LHCN-M2 (cell line): ENCODE data around the gene SYNE1. TPM values are rescaled to one million over a fixed set of nuclear protein-coding genes. Genes with fewer than 3 reads are reported as not detected.

Source experiments
- DNase-seq: peaks from one replicate; pipeline ENCODE4 v3.0.0-alpha.2; 2012; ENCODE audit warnings: low read depth
- total RNA-seq: library from RNA; depleted of rRNA; stranded (reverse); fragments of >200 nt; gene quantifications from 2 replicates; pipeline ENCODE4 v1.2.3, GENCODE V29; 2014

SYNE1 gene
- total RNA-seq, 1 experiment from 2014 or later, result 55.1 TPM

DNA sequence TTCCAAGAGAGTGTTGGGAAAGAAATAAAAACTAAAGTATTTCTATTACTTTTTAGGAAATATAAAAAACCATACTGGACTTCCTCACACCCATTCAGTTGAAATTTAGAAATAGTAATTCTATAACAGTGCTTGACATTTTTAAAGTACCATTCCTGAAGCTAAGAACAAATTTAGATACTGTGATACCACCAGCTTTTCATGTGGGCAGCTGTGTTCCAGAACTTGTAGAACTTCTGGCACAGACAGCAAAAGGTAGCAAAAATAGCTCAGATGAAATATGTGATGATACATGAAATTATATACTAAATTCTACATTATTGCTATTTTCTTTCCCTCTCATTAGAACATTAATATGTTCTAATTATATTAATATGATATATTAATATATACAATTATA, 346.5 kb downstream of the SYNE1 start:
- DNase-seq, result no peak

DNA sequence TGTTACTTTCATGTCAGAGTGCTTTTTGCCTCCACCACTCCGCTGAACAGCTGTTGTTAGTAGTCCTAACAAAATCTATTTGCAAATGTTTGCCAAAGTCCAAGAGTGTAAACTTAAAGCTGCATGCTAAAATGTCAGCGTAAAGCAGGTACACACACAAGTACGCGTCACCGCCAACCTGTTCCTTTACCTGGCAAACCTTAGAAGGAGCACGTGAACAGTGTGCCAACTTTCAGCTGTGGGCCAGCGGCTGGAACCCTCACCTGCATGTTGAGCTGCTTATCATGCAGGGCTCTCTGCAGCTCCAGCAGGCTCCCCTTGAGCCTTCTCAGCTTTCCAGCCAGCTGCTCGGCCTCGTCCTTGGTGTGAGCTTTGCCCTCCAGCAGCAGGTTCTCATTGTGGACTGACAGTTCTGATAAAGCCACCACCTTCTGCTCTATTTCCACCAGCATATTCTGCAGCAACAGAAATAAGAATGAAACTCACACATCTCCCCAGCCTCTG, 359.3 kb downstream of the SYNE1 start:
- no peak for DNase-seq

GRCh38 chr6:152273638-152274037, 363.5 kb downstream of the SYNE1 start:
- DNase-seq, result peak; percentile 91

- peak; percentile 64 for DNase-seq
These were observed 364.2 kb downstream of the SYNE1 start for GRCh38 chr6:152273002-152273401.

GRCh38 chr6:152272486-152272885, 364.7 kb downstream of the SYNE1 start:
- no peak for DNase-seq

DNA sequence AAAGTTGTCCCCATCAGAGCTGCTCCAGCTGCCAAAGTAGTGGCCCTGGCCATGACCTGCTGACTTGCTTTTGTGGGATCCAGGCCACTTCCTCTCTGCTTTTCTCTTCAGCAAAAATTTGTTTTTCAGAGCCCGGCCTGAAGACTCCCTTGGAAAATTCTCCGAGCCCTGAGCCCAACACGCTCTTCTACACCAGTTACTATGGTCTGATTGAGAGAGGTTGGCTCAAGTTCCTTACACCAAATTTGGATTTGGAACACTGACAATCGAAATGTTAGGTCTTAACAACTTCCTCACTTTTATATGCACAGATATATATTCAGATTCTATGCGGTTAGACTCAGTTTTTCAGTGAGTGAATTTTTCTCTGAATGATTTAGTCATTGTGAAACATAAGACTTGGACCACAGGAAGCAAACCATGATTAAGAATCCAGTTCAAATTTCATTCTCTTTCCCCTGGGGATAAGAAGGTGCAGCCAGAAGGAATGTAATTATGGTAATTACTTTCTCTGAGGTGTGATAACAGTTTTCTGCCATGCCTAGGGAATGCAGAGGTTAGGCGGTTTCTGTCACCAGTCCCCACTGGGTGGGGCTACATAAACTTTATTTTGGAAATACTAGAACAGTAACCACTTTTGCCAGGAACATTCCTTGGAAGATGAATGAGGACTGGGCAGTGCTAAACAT, 365.2 kb downstream of the SYNE1 start:
- DNase-seq, result peak; percentile 84

- DNase-seq, result peak; percentile 53
These were observed 366.7 kb downstream of the SYNE1 start for GRCh38 chr6:152270301-152270925.

DNA sequence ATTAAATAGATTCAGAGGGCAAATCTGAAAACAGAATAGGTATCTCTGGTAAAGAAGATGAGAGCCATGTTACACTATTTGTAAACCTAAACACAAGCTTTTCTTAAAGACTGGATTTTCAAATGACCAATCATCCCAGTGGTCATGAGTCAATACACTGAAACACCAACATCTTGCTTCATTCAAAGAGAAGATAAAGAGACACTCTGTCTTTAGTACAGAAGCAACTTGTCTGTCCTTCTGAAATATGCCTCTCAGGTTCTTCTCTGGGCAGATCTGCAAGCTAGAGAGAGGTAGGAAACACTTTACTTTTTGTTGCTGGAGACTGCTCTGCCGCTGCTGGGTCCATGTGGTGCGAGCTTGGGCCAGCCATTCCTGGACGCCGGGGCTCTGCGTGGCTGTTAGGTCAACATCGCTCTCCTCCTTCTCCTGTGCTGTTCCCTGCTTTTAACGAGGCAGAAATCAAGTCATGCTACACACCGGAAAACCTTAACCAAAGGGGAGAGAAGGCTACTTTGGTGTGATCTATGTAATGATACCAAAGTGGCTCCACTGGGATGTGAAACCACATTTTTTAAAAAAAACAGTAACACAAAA, 368.2 kb downstream of the SYNE1 start:
- peak; percentile 20 for DNase-seq

- DNase-seq, result peak; percentile 36
These were observed 369.0 kb downstream of the SYNE1 start for GRCh38 chr6:152267967-152268845.

DNA sequence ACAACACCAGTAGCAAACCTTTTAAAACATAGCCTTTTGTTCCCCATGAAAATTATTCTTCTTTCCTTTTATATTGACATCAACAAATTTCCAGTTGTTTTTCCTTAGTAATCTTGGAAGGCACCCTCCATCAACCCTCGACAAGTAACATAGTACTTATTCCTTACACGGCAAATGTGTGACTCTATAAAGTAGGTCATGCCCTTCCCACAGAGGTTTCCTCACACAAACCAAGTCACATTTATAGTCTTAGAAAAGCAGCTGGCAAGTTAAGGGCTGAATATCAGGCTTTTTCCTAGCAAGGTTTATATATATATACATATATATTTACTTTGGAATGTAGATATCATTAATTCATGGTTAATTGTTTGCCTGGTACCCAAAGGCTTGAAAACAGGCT, 371.5 kb downstream of the SYNE1 start:
- DNase-seq, result peak; percentile 32

- no peak for DNase-seq
These were observed 373.6 kb downstream of the SYNE1 start for GRCh38 chr6:152263582-152263981.

GRCh38 chr6:152261179-152261578, 376.0 kb downstream of the SYNE1 start:
- DNase-seq, result peak; percentile 24

DNA sequence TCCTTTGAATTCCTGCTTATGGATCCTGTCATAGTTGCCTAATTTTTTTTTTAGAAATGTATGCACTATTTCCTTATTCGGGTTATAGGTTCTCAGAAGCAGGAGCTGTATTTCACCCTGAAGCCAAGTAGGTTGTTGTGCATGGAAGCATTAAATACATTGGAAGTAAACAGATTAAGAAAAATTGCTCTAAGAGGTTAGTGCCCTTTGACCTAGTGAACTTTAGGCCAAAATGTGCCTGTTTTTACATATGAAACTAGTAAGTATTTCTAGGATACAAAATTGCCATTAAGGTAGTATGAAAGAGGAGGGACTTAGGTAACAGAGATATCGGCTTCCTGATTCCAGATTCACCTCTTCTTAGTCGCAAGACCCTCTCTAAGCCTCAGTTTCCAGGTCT, 377.9 kb downstream of the SYNE1 start:
- no peak for DNase-seq

DNA sequence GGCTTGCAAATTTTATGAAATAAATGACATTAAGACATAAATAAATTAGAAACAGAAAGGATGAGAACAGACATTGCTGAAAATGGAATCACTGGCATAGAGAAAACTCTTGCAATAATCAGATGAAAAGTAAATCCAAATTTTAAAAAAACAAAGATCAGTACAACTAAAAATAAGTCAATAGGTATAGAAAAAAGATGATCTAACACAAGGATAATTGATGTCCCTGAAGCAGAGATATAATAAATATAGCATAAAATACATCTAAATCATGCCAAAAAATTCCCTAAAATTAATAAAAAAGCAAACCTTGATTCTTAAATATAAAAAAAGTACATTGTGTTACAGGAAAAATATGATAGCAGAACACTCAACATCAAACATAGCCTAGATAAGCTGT, 379.6 kb downstream of the SYNE1 start:
- DNase-seq, result no peak

DNA sequence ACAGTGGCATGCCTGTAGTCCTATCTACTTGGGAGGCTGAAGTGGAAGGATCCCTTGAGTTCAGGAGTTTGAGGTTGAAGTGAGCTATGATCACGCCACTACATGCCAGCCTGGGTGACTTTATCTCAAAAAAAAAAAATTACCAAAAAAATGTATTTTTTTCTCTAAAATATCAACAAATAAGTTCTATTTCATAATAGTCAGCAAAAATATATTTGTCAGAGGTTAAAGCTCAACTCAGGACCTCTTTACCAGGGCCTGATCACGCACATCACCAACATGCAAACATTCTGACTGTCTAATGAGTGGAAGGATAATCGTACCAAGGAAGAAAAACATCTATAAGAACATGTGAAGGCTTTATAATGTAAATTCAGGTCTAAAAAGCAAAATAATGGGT, 387.0 kb downstream of the SYNE1 start:
- DNase-seq, result no peak

GRCh38 chr6:152248980-152249379, 388.2 kb downstream of the SYNE1 start:
- no peak for DNase-seq

GRCh38 chr6:152246554-152247337, 390.4 kb downstream of the SYNE1 start:
- peak; percentile 28 for DNase-seq

DNA sequence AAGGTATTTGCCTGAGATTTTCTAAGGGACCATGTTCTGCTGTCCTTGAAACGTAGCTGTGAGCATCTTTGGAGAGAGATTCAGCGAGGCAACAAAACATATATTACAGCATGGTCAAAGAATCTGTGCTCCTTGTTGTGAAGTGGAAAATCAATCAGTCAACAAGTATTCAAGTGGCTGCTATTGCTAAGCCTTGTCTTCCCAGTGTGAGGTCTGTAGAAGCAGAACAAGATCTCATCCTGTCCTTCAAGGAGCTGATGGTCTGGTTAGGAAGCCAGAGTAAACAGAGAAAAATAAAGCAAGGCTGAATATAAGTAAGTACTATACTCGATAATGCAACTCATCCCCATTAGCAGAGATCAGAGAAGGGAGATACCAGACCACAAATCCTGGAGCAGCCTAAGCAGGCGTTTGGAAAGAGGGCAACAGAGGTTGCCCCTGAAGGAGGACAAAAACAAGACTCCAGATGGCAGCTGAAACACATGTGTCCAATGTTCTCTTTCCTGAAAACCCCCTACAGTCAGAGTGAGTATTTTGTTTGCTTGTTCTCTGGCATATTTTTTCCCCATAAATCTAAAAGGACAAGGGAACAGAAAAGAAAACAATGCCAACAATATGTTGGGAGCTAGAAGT, 392.0 kb downstream of the SYNE1 start:
- peak; percentile 26 for DNase-seq

DNA sequence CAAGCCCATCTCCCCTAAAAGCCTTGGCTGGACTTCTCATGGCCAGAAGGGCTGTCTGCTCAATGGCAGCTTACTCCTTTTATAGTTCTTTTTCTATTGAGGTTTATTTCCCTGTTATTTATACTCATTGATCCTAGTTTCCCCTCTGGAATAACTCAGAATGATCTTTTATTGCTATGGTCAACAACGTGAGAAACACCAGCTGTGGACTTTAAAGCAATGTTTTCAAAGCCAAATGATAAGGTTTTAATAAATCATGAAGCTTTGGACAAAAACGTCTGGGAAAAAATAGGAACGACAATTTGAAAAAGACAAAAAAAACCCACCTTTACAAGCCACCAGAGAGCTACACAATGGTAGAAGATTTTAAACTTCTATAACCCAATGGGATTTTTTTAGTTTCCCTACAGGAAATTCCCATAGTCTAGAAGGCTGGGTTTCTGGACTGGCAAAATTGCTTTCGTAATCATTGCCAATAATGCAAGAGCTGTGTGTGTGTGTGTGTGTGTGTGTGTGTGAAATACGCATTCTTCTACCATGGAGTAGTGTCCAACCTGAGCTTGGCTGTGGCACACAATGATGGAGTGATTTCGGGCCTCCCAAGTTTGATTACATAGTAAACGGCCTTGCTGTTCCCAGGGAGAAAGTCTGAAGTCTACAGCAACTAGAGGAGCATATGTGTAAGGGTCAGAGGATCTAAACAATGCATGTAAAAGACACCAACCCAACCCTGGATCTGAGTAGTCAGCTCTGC, 396.0 kb downstream of the SYNE1 start:
- no peak for DNase-seq

DNA sequence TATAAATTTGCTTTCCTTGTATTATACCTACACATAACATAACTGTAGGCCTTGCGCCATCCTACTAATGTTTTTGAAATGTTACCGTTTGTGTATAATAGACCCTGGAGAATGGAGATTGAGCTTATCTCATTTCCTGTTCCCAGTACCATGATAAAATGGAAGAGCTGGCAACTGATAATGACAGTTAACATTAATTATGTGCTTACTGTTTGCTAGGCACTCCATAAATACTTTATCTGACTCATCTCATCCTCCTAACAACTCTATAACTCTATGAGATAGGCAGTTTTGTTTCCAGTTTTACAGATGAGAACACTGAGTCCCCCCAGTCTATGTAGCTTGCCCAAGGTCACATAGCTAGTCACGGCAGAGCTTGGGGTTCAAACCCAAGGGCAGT, 396.7 kb downstream of the SYNE1 start:
- no peak for DNase-seq
